HEK293 (cell line): Measurements from ENCODE around the gene PDGFC.

ENCODE experiments used
- CTCF ChIA-PET: fragments of 350-600 bp; formaldehyde crosslinking; extraction: SDS; loops from one replicate; lab custom pipeline; 2021; ENCODE audit warnings: antibody characterized with exemption; lab: Yijun Ruan, JAX
- POLR2A ChIA-PET: fragments of 300-600 bp; formaldehyde crosslinking; extraction: SDS; loops from one replicate; lab custom pipeline; 2020; ENCODE audit warnings: antibody characterized with exemption, inconsistent platforms; lab: Yijun Ruan, JAX
- H3K27ac ChIP-seq: fragments of 200-500 bp; sonication (Bioruptor generic); 2 replicates; pipeline ENCODE4 v1.5.1; 2014; ENCODE audit warnings: low read depth, low read length, control low read depth, inconsistent platforms; ENCODE audit errors: extremely low read depth
- H3K36me3 ChIP-seq, 2 experiments: fragments of 200-500 bp in 1 of 2; sonication (Bioruptor generic) in 1 of 2; 1 replicate in 1 of 2; 2 replicates in 1 of 2; pipeline ENCODE4 v1.5.1; 2014 to 2017; ENCODE audit warnings: inconsistent platforms in 2 of 2, low read length in 2 of 2; ENCODE audit not compliant: control insufficient read depth in 2 of 2, insufficient read depth in 1 of 2
- H3K4me1 ChIP-seq: fragments of 200-500 bp; sonication (Bioruptor generic); 2 replicates; pipeline ENCODE4 v1.5.1; 2014; ENCODE audit warnings: mild to moderate bottlenecking, low read length, inconsistent platforms; ENCODE audit not compliant: control insufficient read depth, insufficient read depth
- H3K4me3 ChIP-seq: 2 replicates; pipeline ENCODE4 v1.5.1; 2011; ENCODE audit warnings: low read depth, mild to moderate bottlenecking, control low read depth, low read length, moderate library complexity
- H3K9me3 ChIP-seq: fragments of 200-500 bp; sonication (Bioruptor generic); 2 replicates; pipeline ENCODE4 v1.5.1; 2014; ENCODE audit warnings: low read depth, low read length, inconsistent platforms; ENCODE audit not compliant: control insufficient read depth, insufficient read depth
- BCL11B ChIP-seq: fragments of 450-650 bp; formaldehyde crosslinking; IDR thresholded peaks from 2 replicates; pipeline ENCODE4 v1.5.1; 2016; ENCODE audit warnings: low read depth, missing biosample characterization, missing genetic modification characterization
- MZF1 ChIP-seq: fragments of 450-650 bp; formaldehyde crosslinking; IDR thresholded peaks from 2 replicates; pipeline ENCODE4 v1.5.1; 2017; ENCODE audit warnings: missing biosample characterization, missing genetic modification characterization, borderline replicate concordance
- OVOL3 ChIP-seq: fragments of 450-650 bp; formaldehyde crosslinking; IDR thresholded peaks from 2 replicates; pipeline ENCODE4 v1.5.1; 2016; ENCODE audit warnings: missing biosample characterization, missing genetic modification characterization
- ZBTB48 ChIP-seq: fragments of 450-650 bp; formaldehyde crosslinking; IDR thresholded peaks from 2 replicates; pipeline ENCODE4 v1.5.1; 2016; ENCODE audit warnings: missing biosample characterization, missing genetic modification characterization
- ZIC2 ChIP-seq: fragments of 450-650 bp; formaldehyde crosslinking; IDR thresholded peaks from 2 replicates; pipeline ENCODE4 v1.5.1; 2016; ENCODE audit warnings: missing biosample characterization, missing genetic modification characterization
- ZNF10 ChIP-seq: fragments of 450-650 bp; formaldehyde crosslinking; IDR thresholded peaks from 2 replicates; pipeline ENCODE4 v1.5.1; 2017; ENCODE audit warnings: missing biosample characterization, missing genetic modification characterization
- ZNF366 ChIP-seq: fragments of 450-650 bp; formaldehyde crosslinking; conservative IDR thresholded peaks from 2 replicates; pipeline ENCODE4 v1.5.1; 2016; ENCODE audit warnings: missing biosample characterization, missing genetic modification characterization
- ZNF37A ChIP-seq: fragments of 450-650 bp; IDR thresholded peaks from 2 replicates; pipeline ENCODE4 v1.5.1; 2018; ENCODE audit warnings: missing biosample characterization, missing genetic modification characterization
- ZNF404 ChIP-seq: fragments of 450-650 bp; formaldehyde crosslinking; IDR thresholded peaks from 2 replicates; pipeline ENCODE4 v1.5.1; 2017; ENCODE audit warnings: missing biosample characterization, missing genetic modification characterization
- ZNF423 ChIP-seq: fragments of 450-650 bp; formaldehyde crosslinking; IDR thresholded peaks from 2 replicates; pipeline ENCODE4 v1.5.1; 2016; ENCODE audit warnings: missing biosample characterization, missing genetic modification characterization
- ZNF48 ChIP-seq: fragments of 450-650 bp; formaldehyde crosslinking; IDR thresholded peaks from 2 replicates; pipeline ENCODE4 v1.5.1; 2016; ENCODE audit warnings: missing biosample characterization, missing genetic modification characterization
- ZNF548 ChIP-seq: fragments of 450-650 bp; formaldehyde crosslinking; IDR thresholded peaks from 2 replicates; pipeline ENCODE4 v1.5.1; 2016; ENCODE audit warnings: missing biosample characterization, missing genetic modification characterization
- ZNF549 ChIP-seq: fragments of 450-650 bp; IDR thresholded peaks from 2 replicates; pipeline ENCODE4 v1.5.1; 2018; ENCODE audit warnings: missing biosample characterization, missing genetic modification characterization, mild to moderate bottlenecking, inconsistent platforms, moderate library complexity
- ZNF585B ChIP-seq: fragments of 450-650 bp; formaldehyde crosslinking; IDR thresholded peaks from 2 replicates; pipeline ENCODE4 v1.5.1; 2016; ENCODE audit warnings: missing biosample characterization, missing genetic modification characterization
- ZNF621 ChIP-seq: fragments of 450-650 bp; formaldehyde crosslinking; IDR thresholded peaks from 2 replicates; pipeline ENCODE4 v1.5.1; 2017; ENCODE audit warnings: missing biosample characterization, missing genetic modification characterization
- ZNF623 ChIP-seq: fragments of 450-650 bp; formaldehyde crosslinking; IDR thresholded peaks from 2 replicates; pipeline ENCODE4 v1.5.1; 2016; ENCODE audit warnings: missing biosample characterization, missing genetic modification characterization
- ZNF624 ChIP-seq: fragments of 450-650 bp; formaldehyde crosslinking; IDR thresholded peaks from 2 replicates; pipeline ENCODE4 v1.5.1; 2017; ENCODE audit warnings: missing biosample characterization, missing genetic modification characterization
- ZNF664 ChIP-seq: fragments of 450-650 bp; formaldehyde crosslinking; IDR thresholded peaks from 2 replicates; pipeline ENCODE4 v1.5.1; 2016; ENCODE audit warnings: missing biosample characterization, missing genetic modification characterization
- ZNF701 ChIP-seq: fragments of 450-650 bp; formaldehyde crosslinking; IDR thresholded peaks from 2 replicates; pipeline ENCODE4 v1.5.1; 2016; ENCODE audit warnings: missing biosample characterization, missing genetic modification characterization
- ZNF768 ChIP-seq: fragments of 450-650 bp; formaldehyde crosslinking; IDR thresholded peaks from 2 replicates; pipeline ENCODE4 v1.5.1; 2018; ENCODE audit warnings: missing biosample characterization, mild to moderate bottlenecking, missing genetic modification characterization
- ZNF776 ChIP-seq: fragments of 450-650 bp; formaldehyde crosslinking; IDR thresholded peaks from 2 replicates; pipeline ENCODE4 v1.5.0; 2017; ENCODE audit warnings: missing biosample characterization, missing genetic modification characterization, borderline replicate concordance
- TF ChIP-seq, protein P1 (sequence below): fragments of 450-650 bp; formaldehyde crosslinking; IDR thresholded peaks from 2 replicates; pipeline ENCODE4 v1.5.1; 2016; ENCODE audit warnings: missing biosample characterization, missing genetic modification characterization
- TF ChIP-seq, protein P2 (sequence below): fragments of 450-650 bp; formaldehyde crosslinking; IDR thresholded peaks from 2 replicates; pipeline ENCODE4 v1.5.1; 2016; ENCODE audit warnings: missing biosample characterization, missing genetic modification characterization, low read depth
- TF ChIP-seq, protein P3 (sequence below): fragments of 450-650 bp; formaldehyde crosslinking; IDR thresholded peaks from 2 replicates; pipeline ENCODE4 v1.5.1; 2016; ENCODE audit warnings: missing biosample characterization, missing genetic modification characterization
- TF ChIP-seq, protein P4 (sequence below): fragments of 450-650 bp; formaldehyde crosslinking; conservative IDR thresholded peaks from 2 replicates; pipeline ENCODE4 v1.5.1; 2016; ENCODE audit warnings: low read depth, missing biosample characterization, missing genetic modification characterization
- TF ChIP-seq, protein P5 (sequence below): fragments of 450-650 bp; formaldehyde crosslinking; IDR thresholded peaks from 2 replicates; pipeline ENCODE4 v1.5.1; 2016; ENCODE audit warnings: missing biosample characterization, missing genetic modification characterization

The PDGFC gene

DNA sequence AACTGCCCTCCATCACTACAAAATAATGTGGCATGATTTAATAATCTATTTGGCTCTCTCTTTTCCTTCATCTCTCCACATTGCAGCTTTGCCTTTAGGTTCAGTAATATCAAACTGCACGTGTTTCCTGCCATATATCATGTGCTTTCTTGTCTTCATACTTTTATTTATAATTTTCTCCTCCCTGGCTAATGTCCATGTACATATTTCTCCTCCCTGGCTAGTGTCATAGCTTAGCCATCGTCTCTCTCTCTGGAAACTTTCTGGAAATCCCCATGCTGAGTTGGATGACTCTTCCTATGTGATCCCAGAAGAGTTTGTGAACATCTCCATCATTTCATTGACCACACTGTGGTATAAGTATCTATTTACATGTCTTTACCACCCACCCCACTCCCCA is 21.3 kb upstream of the PDGFC start:
- POLR2A ChIA-PET: no interaction called here
- Histone ChIP-seq H3K4me1 (no peaks in the 10 kb centered on the region), H3K27ac (no peak overlapping the region), H3K36me3 (no peaks in the 10 kb centered on the region), H3K4me3 (no peak overlapping the region), H3K9me3 (no peaks in the 10 kb centered on the region)
- no peak for TF ChIP-seq ZNF404
- no peak for TF ChIP-seq ZNF10 (tag by site-specific recombination)
- no peak for TF ChIP-seq ZNF701 (tag by site-specific recombination)
- TF ChIP-seq ZIC2 (tag by site-specific recombination): no peak
- no peak for TF ChIP-seq ZNF423 (tag by site-specific recombination)
- TF ChIP-seq OVOL3 (tag by site-specific recombination): no peak
- TF ChIP-seq ZNF768: no peak
- TF ChIP-seq ZNF621: no peak
- CTCF ChIA-PET: interaction anchor here (1.3 to 1.4 kb wide), 2 partner anchors 25 to 42 kb away, joined by 3 to 4 read pairs; no protein-coding TSS in a partner anchor

DNA sequence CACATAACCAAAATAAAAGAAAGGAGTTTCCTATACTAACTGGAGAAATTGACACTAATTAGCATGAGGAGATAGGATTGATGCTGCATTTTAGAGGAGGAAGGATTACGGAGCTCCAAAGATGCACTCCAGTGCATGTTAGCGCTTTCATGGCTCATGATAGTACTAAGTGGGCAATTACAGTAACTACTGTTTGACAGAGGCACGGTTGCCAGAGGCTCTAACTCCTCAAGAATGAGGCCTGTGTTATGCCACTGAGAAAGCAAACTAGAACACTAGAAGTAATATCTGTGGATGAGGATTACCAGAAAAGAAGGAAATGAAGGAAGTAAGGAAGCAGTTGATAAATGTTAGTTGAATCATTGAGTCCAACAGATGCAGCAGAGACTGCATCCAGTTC is 19.6 kb upstream of the PDGFC start:
- H3K36me3 ChIP-seq: no peaks in the 10 kb centered on the region
- no peaks in the 10 kb centered on the region for H3K4me1 ChIP-seq
- no peak overlapping the region for H3K27ac ChIP-seq
- CTCF ChIA-PET: no interaction called here
- H3K4me3 ChIP-seq: no peak overlapping the region
- TF ChIP-seq, protein P1, sequence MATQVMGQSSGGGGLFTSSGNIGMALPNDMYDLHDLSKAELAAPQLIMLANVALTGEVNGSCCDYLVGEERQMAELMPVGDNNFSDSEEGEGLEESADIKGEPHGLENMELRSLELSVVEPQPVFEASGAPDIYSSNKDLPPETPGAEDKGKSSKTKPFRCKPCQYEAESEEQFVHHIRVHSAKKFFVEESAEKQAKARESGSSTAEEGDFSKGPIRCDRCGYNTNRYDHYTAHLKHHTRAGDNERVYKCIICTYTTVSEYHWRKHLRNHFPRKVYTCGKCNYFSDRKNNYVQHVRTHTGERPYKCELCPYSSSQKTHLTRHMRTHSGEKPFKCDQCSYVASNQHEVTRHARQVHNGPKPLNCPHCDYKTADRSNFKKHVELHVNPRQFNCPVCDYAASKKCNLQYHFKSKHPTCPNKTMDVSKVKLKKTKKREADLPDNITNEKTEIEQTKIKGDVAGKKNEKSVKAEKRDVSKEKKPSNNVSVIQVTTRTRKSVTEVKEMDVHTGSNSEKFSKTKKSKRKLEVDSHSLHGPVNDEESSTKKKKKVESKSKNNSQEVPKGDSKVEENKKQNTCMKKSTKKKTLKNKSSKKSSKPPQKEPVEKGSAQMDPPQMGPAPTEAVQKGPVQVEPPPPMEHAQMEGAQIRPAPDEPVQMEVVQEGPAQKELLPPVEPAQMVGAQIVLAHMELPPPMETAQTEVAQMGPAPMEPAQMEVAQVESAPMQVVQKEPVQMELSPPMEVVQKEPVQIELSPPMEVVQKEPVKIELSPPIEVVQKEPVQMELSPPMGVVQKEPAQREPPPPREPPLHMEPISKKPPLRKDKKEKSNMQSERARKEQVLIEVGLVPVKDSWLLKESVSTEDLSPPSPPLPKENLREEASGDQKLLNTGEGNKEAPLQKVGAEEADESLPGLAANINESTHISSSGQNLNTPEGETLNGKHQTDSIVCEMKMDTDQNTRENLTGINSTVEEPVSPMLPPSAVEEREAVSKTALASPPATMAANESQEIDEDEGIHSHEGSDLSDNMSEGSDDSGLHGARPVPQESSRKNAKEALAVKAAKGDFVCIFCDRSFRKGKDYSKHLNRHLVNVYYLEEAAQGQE (tag by site-specific recombination): no peak
- TF ChIP-seq ZNF776: no peak
- TF ChIP-seq ZNF366 (tag by site-specific recombination): no peak
- TF ChIP-seq, protein P2, sequence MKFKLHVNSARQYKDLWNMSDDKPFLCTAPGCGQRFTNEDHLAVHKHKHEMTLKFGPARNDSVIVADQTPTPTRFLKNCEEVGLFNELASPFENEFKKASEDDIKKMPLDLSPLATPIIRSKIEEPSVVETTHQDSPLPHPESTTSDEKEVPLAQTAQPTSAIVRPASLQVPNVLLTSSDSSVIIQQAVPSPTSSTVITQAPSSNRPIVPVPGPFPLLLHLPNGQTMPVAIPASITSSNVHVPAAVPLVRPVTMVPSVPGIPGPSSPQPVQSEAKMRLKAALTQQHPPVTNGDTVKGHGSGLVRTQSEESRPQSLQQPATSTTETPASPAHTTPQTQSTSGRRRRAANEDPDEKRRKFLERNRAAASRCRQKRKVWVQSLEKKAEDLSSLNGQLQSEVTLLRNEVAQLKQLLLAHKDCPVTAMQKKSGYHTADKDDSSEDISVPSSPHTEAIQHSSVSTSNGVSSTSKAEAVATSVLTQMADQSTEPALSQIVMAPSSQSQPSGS: no peak
- no peak for TF ChIP-seq ZNF549 (tag by site-specific recombination)
- TF ChIP-seq ZNF623 (tag by site-specific recombination): no peak
- TF ChIP-seq ZNF48 (tag by site-specific recombination): no peak
- TF ChIP-seq ZNF37A: no peak
- no peak for TF ChIP-seq ZBTB48 (tag by site-specific recombination)
- TF ChIP-seq, protein P3, sequence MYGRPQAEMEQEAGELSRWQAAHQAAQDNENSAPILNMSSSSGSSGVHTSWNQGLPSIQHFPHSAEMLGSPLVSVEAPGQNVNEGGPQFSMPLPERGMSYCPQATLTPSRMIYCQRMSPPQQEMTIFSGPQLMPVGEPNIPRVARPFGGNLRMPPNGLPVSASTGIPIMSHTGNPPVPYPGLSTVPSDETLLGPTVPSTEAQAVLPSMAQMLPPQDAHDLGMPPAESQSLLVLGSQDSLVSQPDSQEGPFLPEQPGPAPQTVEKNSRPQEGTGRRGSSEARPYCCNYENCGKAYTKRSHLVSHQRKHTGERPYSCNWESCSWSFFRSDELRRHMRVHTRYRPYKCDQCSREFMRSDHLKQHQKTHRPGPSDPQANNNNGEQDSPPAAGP: no peak
- TF ChIP-seq, protein P4, sequence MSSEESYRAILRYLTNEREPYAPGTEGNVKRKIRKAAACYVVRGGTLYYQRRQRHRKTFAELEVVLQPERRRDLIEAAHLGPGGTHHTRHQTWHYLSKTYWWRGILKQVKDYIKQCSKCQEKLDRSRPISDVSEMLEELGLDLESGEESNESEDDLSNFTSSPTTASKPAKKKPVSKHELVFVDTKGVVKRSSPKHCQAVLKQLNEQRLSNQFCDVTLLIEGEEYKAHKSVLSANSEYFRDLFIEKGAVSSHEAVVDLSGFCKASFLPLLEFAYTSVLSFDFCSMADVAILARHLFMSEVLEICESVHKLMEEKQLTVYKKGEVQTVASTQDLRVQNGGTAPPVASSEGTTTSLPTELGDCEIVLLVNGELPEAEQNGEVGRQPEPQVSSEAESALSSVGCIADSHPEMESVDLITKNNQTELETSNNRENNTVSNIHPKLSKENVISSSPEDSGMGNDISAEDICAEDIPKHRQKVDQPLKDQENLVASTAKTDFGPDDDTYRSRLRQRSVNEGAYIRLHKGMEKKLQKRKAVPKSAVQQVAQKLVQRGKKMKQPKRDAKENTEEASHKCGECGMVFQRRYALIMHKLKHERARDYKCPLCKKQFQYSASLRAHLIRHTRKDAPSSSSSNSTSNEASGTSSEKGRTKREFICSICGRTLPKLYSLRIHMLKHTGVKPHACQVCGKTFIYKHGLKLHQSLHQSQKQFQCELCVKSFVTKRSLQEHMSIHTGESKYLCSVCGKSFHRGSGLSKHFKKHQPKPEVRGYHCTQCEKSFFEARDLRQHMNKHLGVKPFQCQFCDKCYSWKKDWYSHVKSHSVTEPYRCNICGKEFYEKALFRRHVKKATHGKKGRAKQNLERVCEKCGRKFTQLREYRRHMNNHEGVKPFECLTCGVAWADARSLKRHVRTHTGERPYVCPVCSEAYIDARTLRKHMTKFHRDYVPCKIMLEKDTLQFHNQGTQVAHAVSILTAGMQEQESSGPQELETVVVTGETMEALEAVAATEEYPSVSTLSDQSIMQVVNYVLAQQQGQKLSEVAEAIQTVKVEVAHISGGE (tag by site-specific recombination): no peak
- no peak for TF ChIP-seq ZNF624 (tag by site-specific recombination)
- TF ChIP-seq ZNF585B (tag by site-specific recombination): no peak
- TF ChIP-seq BCL11B (tag by site-specific recombination): no peak
- TF ChIP-seq ZNF664 (tag by site-specific recombination): no peak
- no peak for TF ChIP-seq ZNF548 (tag by site-specific recombination)
- TF ChIP-seq, protein P5, sequence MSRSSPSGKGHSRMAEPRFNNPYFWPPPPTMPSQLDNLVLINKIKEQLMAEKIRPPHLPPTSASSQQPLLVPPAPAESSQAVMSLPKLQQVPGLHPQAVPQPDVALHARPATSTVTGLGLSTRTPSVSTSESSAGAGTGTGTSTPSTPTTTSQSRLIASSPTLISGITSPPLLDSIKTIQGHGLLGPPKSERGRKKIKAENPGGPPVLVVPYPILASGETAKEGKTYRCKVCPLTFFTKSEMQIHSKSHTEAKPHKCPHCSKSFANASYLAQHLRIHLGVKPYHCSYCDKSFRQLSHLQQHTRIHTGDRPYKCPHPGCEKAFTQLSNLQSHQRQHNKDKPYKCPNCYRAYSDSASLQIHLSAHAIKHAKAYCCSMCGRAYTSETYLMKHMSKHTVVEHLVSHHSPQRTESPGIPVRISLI: no peak
- no peak for TF ChIP-seq MZF1
- TF ChIP-seq, all 188 proteins: peak for 0
- no peaks in the 10 kb centered on the region for H3K9me3 ChIP-seq
- POLR2A ChIA-PET: no interaction called here
